ENCODE results near the gene ARHGAP9. TPM values are rescaled to one million over a fixed set of nuclear protein-coding genes. Genes with fewer than 3 reads are reported as not detected.

The ARHGAP9 gene
- total and polyA plus RNA-seq, 2 of the 8 experiments (the other 6 are each of a cell fraction or from before 2014, with no cell fraction given) = 3.2 to 6.0 TPM

- Histone ChIP-seq H3K9me3 (ENCODE audit: insufficient read depth in 2 of 2, low read depth in 1 of 2, low read length in 1 of 2) (no peaks in the 10 kb centered on the region), H4K91ac (replicated peaks; ENCODE audit: insufficient read length, low read length) (no peak overlapping the region), H3K79me1 (ENCODE audit: low read depth, low read length) (no peaks in the 10 kb centered on the region), H3K23me2 (ENCODE audit: low read depth, low read length) (no peaks in the 10 kb centered on the region), H2AFZ (ENCODE audit: low read length) (no peak overlapping the region), H2BK15ac (ENCODE audit: low read length) (no peak overlapping the region), H4K8ac (ENCODE audit: extremely low read depth, insufficient read depth, low read length) (no peak overlapping the region; the same call in 1 of the 2 replicates), H3K27ac (ENCODE audit: low read depth, low read length) (no peak overlapping the region), H2BK12ac (ENCODE audit: low read depth, low read length) (no peak overlapping the region), H2AK5ac (ENCODE audit: low read depth, low read length) (no peak overlapping the region), H3K27me3 (replicated peaks in 1 of 4; ENCODE audit: control insufficient read depth in 3 of 4, extremely low read depth in 1 of 4, insufficient read depth in 3 of 4, low read length in 3 of 4) (peaks cover 4 to 19% (median 14%) of the 10 kb centered on the region in 4 experiments), H3K18ac (ENCODE audit: extremely low read depth, low read length) (no peak overlapping the region), H3K79me2 (ENCODE audit: control insufficient read depth in 1 of 2, insufficient read depth in 2 of 2, low read length in 2 of 2) (no peaks in the 10 kb centered on the region), H3K23ac (ENCODE audit: insufficient read length) (no peak overlapping the region), H3K9ac (replicated peaks in 1 of 4; ENCODE audit: extremely low read depth in 1 of 4, low read depth in 3 of 4, low read length in 3 of 4) (no peak overlapping the region), H3K14ac (ENCODE audit: insufficient read length) (no peak overlapping the region), H2BK120ac (replicated peaks; ENCODE audit: low read depth, low read length) (no peak overlapping the region), H3K4me1 (replicated peaks in 1 of 4; ENCODE audit: control insufficient read depth in 3 of 4, insufficient read depth in 4 of 4, low read length in 3 of 4) (no peaks in the 10 kb centered on the region), H3K4ac (replicated peaks; ENCODE audit: insufficient read length, low read depth, low read length) (no peak overlapping the region), H4K5ac (ENCODE audit: insufficient read length, low read depth, low read length) (no peak overlapping the region), H3K4me2 (ENCODE audit: insufficient read depth in 1 of 2, low read depth in 2 of 2, low read length in 2 of 2) (no peak overlapping the region), H2BK20ac (ENCODE audit: low read length) (no peak overlapping the region), H3K4me3 (ENCODE audit: extremely low read depth in 1 of 4, insufficient read depth in 2 of 4, low read depth in 3 of 4, low read length in 4 of 4) (no peak overlapping the region), H3K36me3 (ENCODE audit: control insufficient read depth in 2 of 4, insufficient read depth in 4 of 4, low read length in 3 of 4) (peaks cover 0 to 11% (median 4%) of the 10 kb centered on the region in 4 experiments; a peak in 4 of 8 replicates), H2BK5ac (ENCODE audit: low read depth, low read length) (no peak overlapping the region), H4K20me1 (replicated peaks in 1 of 2; ENCODE audit: control insufficient read depth in 1 of 2, insufficient read depth in 2 of 2, low read length in 2 of 2) (peaks cover 0 to 5% of the 10 kb centered on the region in 2 experiments), H3K56ac (replicated peaks; ENCODE audit: insufficient read length, low read depth, low read length) (no peak overlapping the region)
- CTCF ChIA-PET (ENCODE audit: partially characterized antibody) = interaction anchor here (0.5 to 25.1 kb wide), 8 partner anchors 11 to 451 kb away, joined by 3 to 441 read pairs (median 4); partner anchors contain the start of genes ARHGAP9, GLI1 and INHBE
- DNase-seq (ENCODE audit: low read depth in 1 of 2, low spot score in 2 of 2) (no peak), FAIRE-seq (no peak)
- WGBS, 2 experiments (ENCODE audit: extremely low coverage in 1 of 2, insufficient coverage in 1 of 2, insufficient read length in 1 of 2, insufficient replicate concordance in 2 of 2, low coverage in 1 of 2, low lambda C conversion rate in 2 of 2, missing lambda C conversion rate in 1 of 2) = 93% methylated on average over 10 of the region's 10 CpGs; no CpG with 5 or more reads in 1 of the 2 experiments
- POLR2A ChIA-PET (ENCODE audit: partially characterized antibody) = no interaction called here
- no peak for TF ChIP-seq TCF12 (IDR thresholded peaks at IDR 0.05; ENCODE audit: low read depth, low read length)
- TF ChIP-seq TEAD4 (IDR thresholded peaks at IDR 0.05; ENCODE audit: low read depth, low read length) = no peak
- no peak for TF ChIP-seq ASH2L (IDR thresholded peaks at IDR 0.05; ENCODE audit: low read length)
- no peak for TF ChIP-seq RBBP5 (IDR thresholded peaks at IDR 0.05; ENCODE audit: borderline replicate concordance, low read depth, low read length)
- TF ChIP-seq ZNF274 (IDR thresholded peaks at IDR 0.05; ENCODE audit: borderline replicate concordance, extremely low read depth, low read length) = no peak
- TF ChIP-seq POLR2A (IDR thresholded peaks at IDR 0.05; ENCODE audit: control extremely low read depth in 1 of 2, low read depth in 2 of 2, low read length in 2 of 2) = no peak
These were observed 10.1 kb downstream of the ARHGAP9 start for GRCh38 chr12:57469296-57470164.

Data from H1 (cell line).